Activated CD8-positive, alpha-beta memory T cell treated with anti-CD3 and anti-CD28 coated beads, Interleukin-2, amount 50 U/mL, for 4 hours (primary cell): ENCODE results near the gene C4orf36.
"Not testable (repeated sequence)": the region's sequence is repeated elsewhere in the genome, so short reads cannot be mapped to it uniquely, and the experiment has no call there.

Source experiments
- DNase-seq: peaks from one replicate; pipeline ENCODE4 v3.0.0-alpha.2; 2020

The C4orf36 gene

DNA sequence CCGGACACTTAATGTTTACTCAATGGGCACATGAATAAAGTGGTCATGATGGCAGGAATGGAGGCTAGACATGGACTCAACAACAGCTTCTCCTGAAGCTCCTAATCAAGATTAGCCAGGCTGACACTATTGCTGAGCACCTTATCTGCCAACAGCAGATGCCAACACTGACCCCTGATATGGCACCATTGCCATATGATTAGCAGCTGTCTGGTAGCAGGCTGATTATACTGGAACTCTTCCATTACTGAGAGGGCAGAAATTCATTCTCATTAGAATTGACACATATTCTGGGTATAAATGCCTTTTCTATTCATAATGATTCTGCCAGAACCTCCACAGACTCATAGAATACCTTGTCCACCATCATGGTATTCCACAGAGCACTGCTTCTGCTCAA is 24.2 kb upstream of the C4orf36 start:
- no peak for DNase-seq

DNA sequence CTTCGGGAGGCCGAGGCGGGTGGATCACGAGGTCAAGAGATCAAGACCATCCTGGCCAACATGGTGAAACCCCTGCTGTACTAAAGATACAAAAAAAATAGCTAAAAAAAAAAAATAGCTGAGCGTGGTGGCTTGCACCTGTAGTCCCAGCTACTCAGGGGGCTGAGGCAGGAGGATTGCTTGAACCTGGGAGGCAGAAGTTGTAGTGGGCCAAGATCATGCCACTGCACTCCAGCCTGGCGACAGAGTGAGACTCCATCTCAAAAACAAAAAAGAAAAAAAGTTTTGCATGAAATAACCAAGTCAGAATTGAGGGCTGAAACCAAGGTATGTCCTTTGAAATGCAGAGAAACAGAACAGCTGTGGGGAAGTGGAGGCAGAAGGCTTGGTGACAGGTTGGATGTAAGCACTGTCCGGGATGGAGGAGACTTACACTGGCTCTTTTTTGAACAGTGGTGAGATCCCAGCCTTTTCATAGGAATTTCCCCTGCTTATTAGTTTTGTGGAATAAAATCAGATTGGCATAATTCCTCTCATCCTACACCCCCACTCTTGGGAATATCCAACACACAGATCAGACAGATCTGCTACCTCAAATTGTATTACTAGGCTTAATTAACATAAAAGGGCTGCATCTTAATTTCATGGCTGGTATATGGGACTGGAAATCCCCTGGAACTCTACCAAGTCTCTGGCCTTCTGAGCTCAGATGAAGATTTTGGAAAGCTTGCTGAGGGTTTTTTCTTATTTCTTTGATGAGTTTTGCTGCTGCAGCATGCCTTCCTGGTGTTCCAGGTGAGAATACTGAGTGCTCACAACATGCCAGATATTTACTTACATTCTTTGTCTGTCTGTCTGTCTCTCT is 18.8 kb upstream of the C4orf36 start:
- no peak for DNase-seq

DNA sequence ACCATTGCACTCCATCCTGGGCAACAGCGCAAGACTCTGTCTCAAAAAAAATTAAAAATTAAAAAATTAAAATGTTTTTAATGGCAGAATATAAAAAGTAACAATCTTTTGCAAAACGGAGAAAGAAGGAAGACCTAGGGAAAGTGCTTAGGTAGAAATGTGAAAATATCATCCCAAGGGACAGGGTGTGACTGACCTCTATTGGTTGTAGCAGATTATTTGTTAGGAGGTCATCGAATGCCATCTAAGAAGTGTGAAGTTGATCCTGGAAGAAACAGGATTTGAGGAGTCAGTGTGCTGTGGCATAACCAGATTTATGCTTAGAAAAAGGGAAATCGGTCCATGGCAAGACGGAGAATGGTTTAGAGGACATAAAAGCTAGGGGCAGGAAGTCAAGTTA is 18.1 kb upstream of the C4orf36 start:
- no peak for DNase-seq

DNA sequence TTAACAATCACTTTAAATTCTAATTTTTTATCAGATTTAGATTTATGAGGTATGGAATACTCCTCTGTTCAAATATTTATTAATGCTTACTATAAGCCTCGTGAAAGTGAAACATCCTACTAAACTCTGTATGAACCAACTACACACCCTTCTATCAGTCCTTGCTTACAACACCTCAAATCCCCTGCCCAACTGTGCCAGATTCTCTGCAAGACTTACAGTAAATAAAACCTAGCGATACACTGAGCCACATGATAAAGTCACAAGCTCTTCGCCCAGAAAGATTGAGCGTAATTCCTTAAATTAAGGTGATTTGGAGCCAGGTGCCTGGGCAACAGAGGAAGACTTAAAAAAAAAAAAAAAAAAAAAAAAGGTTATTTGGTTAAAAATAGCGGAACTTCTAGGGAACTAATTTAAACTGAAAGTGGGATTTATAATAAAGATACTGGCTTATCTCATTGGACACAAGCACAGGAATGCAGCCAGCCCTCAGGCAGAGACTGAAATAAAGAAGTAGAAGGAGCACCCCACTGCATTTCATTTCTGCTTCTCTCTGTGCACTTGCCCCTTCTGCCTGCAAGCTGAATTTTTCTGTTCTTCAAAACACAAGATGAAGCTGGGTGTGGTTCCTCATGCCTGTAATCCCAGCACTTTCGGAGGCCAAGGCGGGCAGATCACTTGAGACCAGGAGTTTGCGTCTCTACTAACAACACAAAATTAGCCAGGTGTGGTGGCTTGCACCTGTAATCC is 17.5 kb upstream of the C4orf36 start:
- no peak for DNase-seq

DNA sequence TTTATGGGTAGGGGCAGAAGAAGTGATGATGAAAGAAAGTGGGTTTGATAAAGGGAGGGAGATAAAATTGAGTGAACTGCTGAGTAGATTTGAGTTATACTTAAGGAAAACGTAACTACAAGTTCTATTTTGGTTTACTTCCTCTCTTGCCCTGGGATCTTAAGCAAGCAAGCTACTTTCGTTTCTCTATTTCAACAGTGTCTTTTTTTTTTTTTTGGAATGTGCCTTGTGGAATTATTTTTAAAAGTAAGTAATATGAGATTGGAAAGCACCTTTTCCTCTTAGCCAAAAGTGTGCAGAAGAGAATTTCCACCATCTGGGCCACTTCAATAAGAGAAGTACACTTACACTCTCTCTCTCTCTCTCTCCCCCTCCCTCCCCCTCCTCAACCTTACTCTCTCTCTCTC is 16.0 kb upstream of the C4orf36 start:
- no peak for DNase-seq

DNA sequence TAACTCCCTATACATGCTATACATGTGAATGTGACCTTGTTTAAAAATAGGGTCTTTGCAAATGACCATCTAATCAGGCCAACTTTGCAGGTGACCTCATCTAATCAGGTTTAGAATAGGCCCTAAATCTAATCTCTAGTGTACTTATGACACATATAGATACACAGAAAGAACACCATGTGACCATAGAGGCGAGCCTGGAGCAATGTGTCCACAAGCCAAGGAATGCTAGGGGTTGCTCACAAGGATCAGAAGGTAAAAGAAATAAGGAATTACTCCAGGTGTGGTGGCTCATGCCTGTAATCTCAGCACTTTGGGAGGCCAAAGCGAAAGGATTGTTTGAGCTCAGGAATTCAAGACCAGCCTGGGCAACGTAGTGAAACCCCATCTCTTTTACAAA is 9.6 kb upstream of the C4orf36 start:
- DNase-seq, result no peak

DNA sequence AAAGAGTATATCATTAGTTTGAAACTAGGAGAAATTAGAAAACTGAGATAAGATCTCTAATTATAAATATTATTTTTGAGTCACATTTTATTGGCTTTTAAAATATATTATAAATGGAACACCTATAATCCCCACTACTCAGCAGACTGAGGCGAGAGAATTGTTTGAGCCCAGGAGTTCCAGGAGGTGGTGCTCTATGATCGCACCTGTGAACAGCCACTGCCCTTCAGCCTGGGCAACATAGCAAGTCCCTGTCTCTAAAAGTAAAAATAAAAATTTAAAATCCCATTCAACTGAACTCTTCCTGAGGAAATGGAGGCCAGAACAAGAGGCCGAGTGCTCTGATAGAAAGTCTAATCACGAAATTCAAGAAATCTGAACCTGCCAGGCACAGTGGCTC is 6.3 kb upstream of the C4orf36 start:
- DNase-seq, result no peak

DNA sequence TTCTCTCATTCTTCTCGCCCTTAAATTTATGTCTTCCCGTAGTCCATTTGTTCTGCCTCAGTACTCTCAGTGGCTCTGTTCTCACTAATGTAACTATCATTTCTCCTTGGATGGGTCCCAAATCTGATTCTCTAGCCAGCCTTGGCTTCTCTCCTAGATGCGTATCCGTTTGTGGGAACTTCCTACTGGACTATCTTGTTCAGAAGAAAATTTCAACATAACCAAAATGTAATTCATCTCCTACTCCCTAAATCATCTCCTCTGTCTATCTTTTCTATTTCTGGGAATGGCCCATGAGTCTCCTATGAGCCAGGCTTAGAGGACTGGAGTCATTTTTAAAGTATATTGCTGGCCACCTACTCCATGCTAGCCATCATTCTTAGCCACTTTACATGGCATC is 4.4 kb upstream of the C4orf36 start:
- DNase-seq, result no peak

DNA sequence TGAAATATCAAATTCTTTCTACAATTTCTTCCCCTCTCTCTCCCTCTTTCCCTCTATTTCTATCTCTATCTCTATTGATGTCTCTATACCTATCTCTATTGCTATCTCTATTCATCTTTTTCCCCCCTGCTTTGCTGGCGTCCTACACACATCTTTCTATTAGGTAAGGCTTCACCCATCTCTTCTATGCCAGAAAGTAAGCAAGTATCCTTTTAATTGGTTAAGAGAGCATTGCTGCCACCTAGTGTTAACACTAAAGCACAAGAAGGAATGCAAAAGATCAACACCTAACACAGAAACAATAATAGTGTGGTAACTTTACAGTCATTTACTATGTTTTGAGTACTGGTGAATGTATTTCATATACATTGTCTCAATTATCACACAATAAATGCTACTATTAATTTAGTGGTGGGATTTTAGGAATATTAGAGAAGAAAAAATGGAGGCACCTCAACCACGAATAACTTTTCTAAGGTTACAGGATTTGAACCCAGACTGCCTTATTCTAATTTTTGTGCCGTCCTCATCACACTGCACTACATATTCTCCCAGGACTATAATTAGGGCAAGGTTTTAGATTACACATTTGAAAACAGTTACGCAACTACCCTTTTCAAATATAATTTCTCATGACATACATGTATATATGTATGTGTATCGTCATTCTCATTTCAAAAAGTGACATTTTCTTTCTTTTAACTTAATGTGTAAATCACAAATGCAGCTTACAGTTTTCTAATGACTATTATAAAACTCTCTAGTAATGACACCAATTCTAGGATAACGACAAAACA is 3.7 kb upstream of the C4orf36 start:
- DNase-seq, result no peak

DNA sequence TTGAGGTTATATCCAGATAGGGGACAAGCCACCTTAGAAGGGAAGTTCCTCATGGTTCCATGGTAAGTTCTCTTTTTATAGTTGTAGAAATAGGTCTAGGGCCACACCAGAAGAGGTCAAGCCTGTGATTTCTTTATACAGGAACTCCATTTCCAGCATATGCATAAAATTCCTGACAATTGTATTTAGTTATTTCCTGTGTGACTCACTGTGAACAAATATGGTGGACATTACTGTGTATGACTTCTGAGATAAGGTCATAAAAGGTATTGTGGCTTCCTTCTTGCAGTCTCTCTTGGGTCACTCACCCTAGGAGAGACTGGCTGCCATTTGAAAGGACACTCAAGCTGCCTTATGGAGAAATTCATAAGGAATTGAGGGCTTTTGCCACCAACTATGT is 2.2 kb upstream of the C4orf36 start:
- no peak for DNase-seq

DNA sequence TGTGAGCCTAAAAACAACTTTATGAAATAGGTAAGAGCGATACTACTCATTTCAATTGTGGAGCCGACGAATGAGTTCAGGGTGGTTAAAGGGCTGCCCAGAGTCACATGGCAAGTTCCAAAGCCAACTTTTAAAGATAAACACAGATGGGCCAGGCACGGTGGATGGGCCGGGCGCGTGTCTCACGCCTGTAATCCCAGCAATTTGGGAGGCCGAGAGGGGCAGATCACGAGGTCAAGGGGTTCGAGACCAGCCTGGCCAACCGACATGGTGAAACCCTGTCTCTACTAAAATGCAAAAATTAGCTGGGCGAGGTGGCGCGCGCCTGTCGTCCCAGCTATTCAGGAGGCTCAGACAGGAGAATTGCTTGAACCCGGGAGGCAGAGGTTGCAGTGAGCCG is 914 bp upstream of the C4orf36 start:
- DNase-seq, result no peak

DNA sequence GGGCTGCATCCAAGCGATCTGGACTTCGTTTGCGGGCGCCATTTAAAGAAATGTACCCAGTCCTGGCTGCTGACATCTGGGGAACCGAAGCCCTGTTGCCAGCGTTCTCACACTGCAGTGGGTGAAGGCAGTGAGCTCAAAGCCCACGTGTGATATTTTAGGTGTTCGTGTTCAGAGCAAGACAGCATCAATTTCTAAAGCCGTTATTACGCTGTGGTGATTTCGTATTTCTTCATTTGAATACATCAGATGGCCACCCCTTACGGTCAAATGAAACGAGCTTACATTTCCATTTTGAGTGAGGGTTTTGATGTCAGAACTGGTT is 376 bp upstream of the C4orf36 start:
- no peak for DNase-seq

DNA sequence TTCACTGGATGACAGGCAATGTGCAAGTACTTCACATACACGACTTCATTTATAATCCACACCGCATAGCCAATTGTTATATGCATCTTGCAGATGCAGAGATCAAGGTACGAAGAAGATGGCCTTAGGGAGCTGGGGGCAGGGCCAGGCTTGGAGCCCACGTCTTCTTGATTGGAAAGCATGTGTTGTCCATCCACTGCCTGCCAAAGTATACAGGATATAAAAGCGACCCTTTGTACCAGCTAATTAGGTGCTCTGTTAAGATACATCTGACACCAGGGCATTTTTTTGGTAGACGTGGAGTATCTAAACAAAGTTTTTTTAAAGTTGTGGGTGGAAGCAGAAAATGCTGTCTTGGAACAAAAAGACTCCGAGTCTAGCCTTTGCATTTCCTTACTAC is 1.4 kb downstream of the C4orf36 start:
- no peak for DNase-seq

DNA sequence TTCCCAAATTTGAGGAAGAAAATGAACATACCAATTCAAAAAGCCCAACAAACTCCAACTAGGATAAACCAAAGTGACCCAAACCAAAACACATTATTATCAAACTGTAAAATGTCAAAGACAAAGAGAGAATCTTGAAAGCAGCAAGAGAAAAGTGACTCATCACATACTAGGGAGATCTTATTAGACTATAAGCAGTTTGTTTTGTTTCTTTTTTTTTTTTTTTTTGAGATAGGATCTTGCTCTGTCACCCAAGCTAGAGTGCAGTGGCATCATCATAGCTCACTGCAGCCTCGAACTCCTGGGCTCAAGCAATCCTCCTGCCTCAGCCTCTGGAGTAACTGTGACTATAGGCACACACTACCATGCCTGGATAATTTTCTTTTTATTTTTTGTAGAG is 12.6 kb downstream of the C4orf36 start:
- DNase-seq, result no peak

DNA sequence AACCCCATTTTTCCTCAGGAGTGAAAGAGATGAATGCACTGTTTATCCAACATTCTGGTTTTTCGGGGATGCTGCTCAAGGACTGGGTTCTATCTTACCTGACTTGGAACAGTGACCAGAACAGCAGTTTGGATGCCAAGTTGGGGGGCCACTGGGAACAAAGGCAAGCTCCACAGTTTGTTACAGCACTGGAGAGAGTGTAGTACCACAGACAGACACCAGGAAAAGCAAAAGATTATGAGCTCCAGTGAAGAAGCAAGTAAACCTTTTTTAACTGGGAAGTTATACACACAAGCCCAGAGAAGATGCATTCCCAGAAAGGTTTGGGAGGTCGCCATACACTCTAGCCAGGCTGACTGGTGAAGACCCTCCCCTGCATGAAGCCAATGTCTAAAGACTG is 13.6 kb downstream of the C4orf36 start:
- no peak for DNase-seq

DNA sequence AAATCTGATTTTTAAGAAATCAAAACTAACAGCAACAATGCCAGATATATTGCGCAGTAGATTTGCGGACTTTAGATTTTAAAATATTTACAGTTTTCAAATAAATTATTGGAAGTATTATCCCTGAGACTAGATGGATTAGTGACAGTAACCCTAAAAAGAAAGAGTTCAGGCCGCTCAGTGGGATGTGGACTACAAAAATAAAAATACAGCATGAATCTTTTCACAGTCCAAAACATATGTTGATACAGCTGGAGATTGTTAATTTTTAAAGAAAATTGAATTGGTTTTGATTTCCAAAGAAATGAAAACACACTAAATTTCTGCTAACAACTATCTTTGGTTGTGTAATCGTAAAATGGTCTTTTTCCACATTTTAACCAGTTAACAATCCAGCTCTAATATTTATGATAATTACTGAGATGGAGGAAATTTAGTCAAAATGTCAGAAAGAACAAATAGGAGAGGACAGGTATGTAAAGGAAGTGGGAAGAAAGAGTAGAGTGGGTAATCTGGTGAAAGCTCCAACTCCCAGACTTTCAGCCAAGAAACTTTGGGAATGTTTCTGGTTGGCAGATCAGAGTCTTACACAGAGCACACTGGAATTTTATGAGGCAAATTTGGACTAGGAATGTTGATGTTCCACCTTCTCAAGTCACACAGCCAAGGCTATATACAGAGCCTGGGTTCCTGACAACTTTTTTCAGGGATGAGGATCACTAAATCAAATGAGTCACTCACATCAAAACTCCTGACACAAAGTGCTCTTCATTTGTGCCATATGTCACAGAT is 15.1 kb downstream of the C4orf36 start:
- no peak for DNase-seq

DNA sequence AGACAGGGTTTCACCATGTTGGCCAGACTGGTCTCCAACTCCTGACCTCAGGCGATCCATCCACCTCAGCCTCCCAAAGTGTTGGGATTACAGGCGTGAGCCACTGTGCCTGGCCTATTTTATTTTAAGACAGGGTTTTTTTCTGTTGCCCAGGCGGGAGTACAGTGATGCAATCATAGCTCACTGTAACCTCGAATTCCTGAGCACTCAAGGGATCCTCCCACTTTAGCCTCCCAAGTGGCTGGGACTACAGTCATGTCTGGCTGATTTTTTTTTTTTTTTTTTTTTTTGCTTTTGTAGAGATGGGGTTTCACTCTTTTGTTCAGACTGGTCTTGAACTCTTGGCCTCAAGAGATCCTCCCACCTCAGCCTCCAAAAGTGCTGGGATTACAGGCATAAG is 16.8 kb downstream of the C4orf36 start:
- DNase-seq, result not testable (repeated sequence)

DNA sequence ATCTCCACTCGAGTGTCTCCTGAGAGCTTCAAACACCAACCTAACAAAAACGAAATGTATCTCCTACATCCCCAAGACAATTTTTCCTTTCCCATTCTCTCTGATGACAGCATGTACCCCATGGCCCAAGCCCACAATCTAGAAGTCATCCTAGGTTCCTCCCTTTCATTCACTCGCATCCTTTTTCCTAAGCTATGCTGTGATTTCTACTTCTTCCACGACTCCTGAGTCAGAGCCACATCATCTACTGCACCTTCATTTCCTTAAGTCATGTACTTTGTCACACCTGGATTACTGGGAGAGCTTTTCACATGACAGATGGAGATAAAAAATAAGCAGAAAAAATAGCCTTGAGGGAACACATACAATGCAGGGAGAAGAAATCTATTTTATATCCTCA is 20.1 kb downstream of the C4orf36 start:
- DNase-seq, result no peak

DNA sequence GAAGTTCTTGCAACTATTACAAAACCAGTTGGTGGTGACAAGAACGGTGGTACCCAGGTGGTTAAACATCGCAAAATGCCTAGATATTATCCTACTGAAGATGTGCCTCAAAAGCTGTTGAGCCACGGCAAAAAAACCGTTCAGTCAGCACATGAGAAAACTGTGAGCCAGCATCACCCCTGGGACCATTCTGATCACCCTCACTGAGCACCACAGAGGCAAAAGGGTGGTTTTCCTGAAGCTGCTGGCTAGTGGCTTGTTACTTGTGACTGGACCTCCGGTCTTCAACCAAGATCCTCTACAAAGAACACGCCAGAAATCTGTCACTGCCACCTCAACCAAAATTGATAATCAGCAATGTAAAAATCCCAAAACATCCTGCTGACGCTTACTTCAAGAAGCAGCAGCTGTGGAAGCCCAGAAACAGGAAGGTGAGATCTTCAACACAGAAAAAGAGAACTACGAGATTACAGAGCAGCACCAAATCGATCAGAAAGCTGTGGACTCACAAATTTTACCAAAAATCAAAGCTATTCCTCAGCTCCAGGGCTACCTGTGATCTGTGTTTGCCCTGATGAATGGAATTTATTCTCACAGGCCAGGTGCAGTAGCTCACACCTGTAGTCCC is 21.7 kb downstream of the C4orf36 start:
- no peak for DNase-seq

DNA sequence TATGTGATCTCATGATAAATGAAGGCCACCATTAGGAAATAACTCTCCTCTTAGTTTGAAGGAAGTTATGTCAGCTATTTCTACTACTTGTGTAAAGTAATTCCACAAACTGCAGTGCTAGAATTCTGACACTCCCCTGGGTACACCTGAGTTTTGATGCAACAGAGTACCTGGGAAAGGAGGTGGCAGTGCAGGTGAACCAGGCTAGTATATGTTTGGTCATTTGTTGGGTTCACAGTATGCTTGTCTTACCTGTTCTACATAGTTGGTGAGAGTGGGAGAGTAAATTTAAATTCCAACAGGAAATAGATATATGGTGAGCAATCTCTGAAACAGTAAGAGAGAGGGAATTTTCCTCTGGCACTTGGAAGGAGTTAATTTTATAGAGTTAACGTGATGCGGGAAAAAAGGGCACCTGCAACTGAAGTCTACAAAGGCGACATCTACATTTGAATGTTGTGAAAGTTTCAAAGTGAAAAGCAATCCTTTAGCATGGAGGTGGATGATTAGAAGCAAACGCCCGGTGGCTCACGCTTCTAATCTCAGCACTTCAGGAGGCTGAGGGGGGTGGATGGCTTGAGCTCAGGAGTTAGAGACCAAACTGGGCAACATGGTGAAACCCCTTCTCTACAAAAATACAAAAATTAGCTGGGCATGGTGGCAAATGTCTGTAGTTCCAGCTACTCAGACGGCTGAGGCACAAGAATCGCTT is 34.7 kb downstream of the C4orf36 start:
- no peak for DNase-seq

DNA sequence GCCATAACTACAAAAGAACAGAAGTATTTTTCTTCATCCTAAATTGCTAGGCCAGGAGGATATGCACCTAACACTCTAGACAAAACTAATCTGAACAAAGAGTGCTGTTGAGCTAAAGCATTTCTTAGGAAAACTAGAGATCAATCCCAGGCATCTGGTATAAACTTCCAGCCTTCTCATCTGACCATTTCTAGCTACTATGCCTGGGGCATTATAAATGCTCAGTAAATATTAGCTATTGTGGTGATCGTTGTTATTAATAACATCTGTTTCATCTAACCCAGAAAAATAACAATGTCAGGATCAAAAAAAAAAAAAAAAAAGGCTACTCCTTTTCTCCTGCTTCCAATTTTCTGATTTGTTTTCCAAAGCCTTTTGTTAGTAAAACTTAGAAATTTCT is 35.3 kb downstream of the C4orf36 start:
- DNase-seq, result no peak

DNA sequence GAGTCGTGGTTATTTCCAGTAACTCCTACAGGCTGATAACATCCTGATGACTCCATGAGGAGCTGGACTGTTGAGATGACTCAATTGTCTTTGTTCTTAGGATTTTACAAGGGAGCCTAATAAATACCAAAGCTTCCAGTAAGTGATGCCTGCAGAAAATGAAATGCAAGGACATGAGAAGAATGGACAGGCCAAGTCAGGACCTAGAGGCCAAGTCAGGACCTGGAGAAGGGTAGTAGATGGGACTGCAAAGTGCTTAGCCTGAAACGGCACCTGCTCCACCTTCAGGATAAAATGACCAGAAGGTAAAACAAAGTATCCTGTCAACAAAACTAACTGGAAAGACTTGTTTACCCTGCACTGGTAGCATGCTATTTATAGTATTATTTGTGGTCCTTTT is 36.6 kb downstream of the C4orf36 start:
- no peak for DNase-seq
